IMR-90 (cell line): ENCODE data around the gene ESRP2. TPM values are rescaled to one million over a fixed set of nuclear protein-coding genes. Genes with fewer than 3 reads are reported as not detected.

Source experiments
- ATAC-seq: fragments of 200-7000 bp; cut with Tn5 transposase; 2 replicates; pipeline ENCODE4 v1.9.1; 2020; ENCODE audit warnings: low read depth, mild to moderate bottlenecking, moderate library complexity
- BruUV-seq: library from RNA; stranded (reverse); fragments of 400-500 nt; replicated peaks from 2 replicates; lab custom pipeline; 2021; lab: Mats Ljungman, UMichigan
- CTCF ChIA-PET: fragments of 300-600 bp; formaldehyde crosslinking; extraction: SDS; loops from one replicate; lab custom pipeline; 2021; ENCODE audit warnings: antibody characterized with exemption; lab: Yijun Ruan, JAX
- POLR2A ChIA-PET: fragments of 300-600 bp; sonication (Branson Sonifier 250); formaldehyde crosslinking; loops from one replicate; lab custom pipeline; 2022; ENCODE audit warnings: antibody characterized with exemption; ENCODE audit not compliant: unreplicated experiment; lab: Charles Lee
- DNase-seq: peaks from one replicate; pipeline ENCODE4 v3.0.0; 2013
- H2AFZ ChIP-seq: replicated peaks from 2 replicates; pipeline ENCODE3; 2013; ENCODE audit warnings: low read length, mild to moderate bottlenecking; ENCODE audit not compliant: poor library complexity
- H2AK5ac ChIP-seq: 2 replicates; pipeline ENCODE4 v1.6.1; 2013; ENCODE audit warnings: low read depth, low read length, inconsistent platforms
- H2AK9ac ChIP-seq: replicated peaks from 2 replicates; pipeline ENCODE3; 2013; ENCODE audit warnings: mild to moderate bottlenecking, low read depth, low read length, moderate library complexity; ENCODE audit not compliant: poor library complexity
- H2BK120ac ChIP-seq: 2 replicates; pipeline ENCODE4 v1.6.1; 2013; ENCODE audit warnings: low read depth, low read length, inconsistent platforms
- H2BK15ac ChIP-seq: 3 replicates; pipeline ENCODE4 v1.6.1; 2013; ENCODE audit warnings: low read depth, low read length, inconsistent platforms
- H2BK20ac ChIP-seq: 2 replicates; pipeline ENCODE4 v1.6.1; 2013; ENCODE audit warnings: low read depth, mild to moderate bottlenecking, inconsistent platforms, low read length, moderate library complexity
- H2BK5ac ChIP-seq: 2 replicates; pipeline ENCODE4 v1.6.1; 2013; ENCODE audit warnings: mild to moderate bottlenecking, low read depth, low read length, inconsistent platforms; ENCODE audit not compliant: poor library complexity, severe bottlenecking
- H3K14ac ChIP-seq: replicated peaks from 2 replicates; pipeline ENCODE4 v1.6.1; 2013; ENCODE audit warnings: low read depth, low read length, inconsistent platforms
- H3K18ac ChIP-seq: 2 replicates; pipeline ENCODE4 v1.6.1; 2013; ENCODE audit warnings: low read depth, low read length, control low read depth
- H3K23ac ChIP-seq: 2 replicates; pipeline ENCODE4 v1.6.1; 2013; ENCODE audit warnings: low read depth, low read length, inconsistent platforms
- H3K27ac ChIP-seq: 2 replicates; pipeline ENCODE4 v1.5.1; 2013; ENCODE audit warnings: mild to moderate bottlenecking, control low read depth, low read length; ENCODE audit not compliant: insufficient read depth
- H3K27me3 ChIP-seq: 2 replicates; pipeline ENCODE4 v1.6.1; 2013; ENCODE audit warnings: low read length; ENCODE audit not compliant: control insufficient read depth, insufficient read depth
- H3K36me3 ChIP-seq: 2 replicates; pipeline ENCODE4 v1.6.1; 2013; ENCODE audit warnings: low read length, mixed read lengths; ENCODE audit not compliant: control insufficient read depth, insufficient read depth
- H3K4ac ChIP-seq: 2 replicates; pipeline ENCODE4 v1.6.1; 2013; ENCODE audit warnings: low read depth, low read length, inconsistent platforms
- H3K4me1 ChIP-seq: 2 replicates; pipeline ENCODE4 v1.6.1; 2013; ENCODE audit warnings: low read length, mixed read lengths; ENCODE audit not compliant: control insufficient read depth, insufficient read depth
- H3K4me2 ChIP-seq: 2 replicates; pipeline ENCODE4 v1.6.1; 2013; ENCODE audit warnings: low read depth, mild to moderate bottlenecking, control low read depth, low read length, moderate library complexity
- H3K4me3 ChIP-seq: 2 replicates; pipeline ENCODE4 v1.5.1; 2013; ENCODE audit warnings: low read depth, mild to moderate bottlenecking, control low read depth, low read length, moderate library complexity; ENCODE audit not compliant: insufficient read depth
- H3K56ac ChIP-seq: 2 replicates; pipeline ENCODE4 v1.6.1; 2013; ENCODE audit warnings: low read length, inconsistent platforms; ENCODE audit not compliant: insufficient read depth; ENCODE audit errors: extremely low read depth
- H3K79me1 ChIP-seq, 2 experiments: 2 replicates each; pipeline ENCODE4 v1.6.1; 2013; ENCODE audit warnings: low read length in 2 of 2, inconsistent platforms in 1 of 2, low read depth in 1 of 2
- H3K9ac ChIP-seq: 2 replicates; pipeline ENCODE4 v1.6.1; 2013; ENCODE audit warnings: low read depth, low read length, control low read depth
- H3K9me1 ChIP-seq: 2 replicates; pipeline ENCODE4 v1.6.1; 2013; ENCODE audit warnings: low read length, inconsistent platforms; ENCODE audit not compliant: insufficient read depth
- H3K9me3 ChIP-seq: 2 replicates; pipeline ENCODE4 v1.6.1; 2013; ENCODE audit warnings: low read length; ENCODE audit not compliant: control insufficient read depth, insufficient read depth
- H4K20me1 ChIP-seq: 2 replicates; pipeline ENCODE4 v1.6.1; 2013; ENCODE audit warnings: low read length, inconsistent platforms; ENCODE audit not compliant: insufficient read depth
- H4K5ac ChIP-seq: 2 replicates; pipeline ENCODE4 v1.6.1; 2013; ENCODE audit warnings: mild to moderate bottlenecking, low read depth, low read length, control low read depth
- H4K8ac ChIP-seq, 2 experiments: 2 replicates each; pipeline ENCODE4 v1.6.1; 2013; ENCODE audit warnings: low read depth in 2 of 2, low read length in 2 of 2, control low read depth in 1 of 2, inconsistent platforms in 1 of 2
- H4K91ac ChIP-seq: 2 replicates; pipeline ENCODE4 v1.6.1; 2013; ENCODE audit warnings: low read depth, low read length, inconsistent platforms; ENCODE audit not compliant: insufficient read depth
- BHLHE40 ChIP-seq: fragments of 150-350 bp; IDR thresholded peaks from 2 replicates; pipeline ENCODE4 v1.6.1; 2016; ENCODE audit warnings: mild to moderate bottlenecking, low read depth, low read length
- CTCF ChIP-seq: conservative IDR thresholded peaks from 2 replicates; pipeline ENCODE4 v1.5.1; 2012; ENCODE audit warnings: mild to moderate bottlenecking, low read depth, low read length, improper control_type of control experiment
- FOS ChIP-seq: fragments of 150-350 bp; IDR thresholded peaks from 2 replicates; pipeline ENCODE4 v1.6.1; 2016; ENCODE audit warnings: low read depth, low read length
- MXI1 ChIP-seq: IDR thresholded peaks from 2 replicates; pipeline ENCODE4 v1.6.1; 2012; ENCODE audit warnings: low read depth, mild to moderate bottlenecking, low read length, moderate library complexity, borderline replicate concordance
- NFE2L2 ChIP-seq: fragments of 150-350 bp; IDR thresholded peaks from 2 replicates; pipeline ENCODE4 v1.6.1; 2016; ENCODE audit warnings: low read depth, mild to moderate bottlenecking, low read length
- RFX5 ChIP-seq: IDR thresholded peaks from 2 replicates; pipeline ENCODE4 v1.8.0; 2012; ENCODE audit warnings: low read depth, mild to moderate bottlenecking, low read length, moderate library complexity
- WGBS, 2 experiments: methylation state at CpG; one replicate each; pipeline versions ENCODE4 v1.1.5 to v1.1.7; 2013; ENCODE audit warnings: missing lambda C conversion rate in 2 of 2; ENCODE audit not compliant: insufficient read length in 1 of 2; ENCODE audit errors: extremely low coverage in 2 of 2; 5-methylcytosine and 5-hydroxymethylcytosine counted together
- dilution Hi-C: fragments of 300-500 bp; cut with HindIII; formaldehyde crosslinking; loops from one replicate; pipeline ENCODE4 v1.14.3; 2018; ENCODE audit warnings: low sequenced_read_pairs; ENCODE audit not compliant: unreplicated experiment
- in situ Hi-C: fragments of 300-500 bp; cut with MboI; formaldehyde crosslinking; loops from 3 replicates; pipeline ENCODE4 v1.14.3; 2019; ENCODE audit warnings: low sequenced_read_pairs, inconsistent platforms, mixed read lengths
- intact Hi-C: fragments of 100-400 bp; cut with micrococcal nuclease; formaldehyde crosslinking; loops from 2 replicates; pipeline ENCODE4 v1.10.0; 2022
- polyA plus RNA-seq, 3 experiments: library from polyadenylated mRNA; depleted of rRNA; stranded (reverse); fragments of >200 nt; gene quantifications; 2 replicates each; pipeline ENCODE4 v1.2.3, GENCODE V29; 2012; ENCODE audit warnings: low replicate concordance in 1 of 3
- total RNA-seq: library from RNA; depleted of rRNA; stranded (reverse); fragments of >200 nt; gene quantifications from 2 replicates; pipeline ENCODE4 v1.2.3, GENCODE V29; 2012
- TF ChIP-seq, protein P1 (sequence below): fragments of 150-350 bp; IDR thresholded peaks from 2 replicates; pipeline ENCODE4 v1.6.1; 2016; ENCODE audit warnings: low read depth, mild to moderate bottlenecking, low read length, moderate library complexity, borderline replicate concordance

Gene ESRP2
- total and polyA plus RNA-seq, 2 of the 4 experiments (the other 2 are of a cell fraction): 0.07 TPM; not detected in 1

DNA sequence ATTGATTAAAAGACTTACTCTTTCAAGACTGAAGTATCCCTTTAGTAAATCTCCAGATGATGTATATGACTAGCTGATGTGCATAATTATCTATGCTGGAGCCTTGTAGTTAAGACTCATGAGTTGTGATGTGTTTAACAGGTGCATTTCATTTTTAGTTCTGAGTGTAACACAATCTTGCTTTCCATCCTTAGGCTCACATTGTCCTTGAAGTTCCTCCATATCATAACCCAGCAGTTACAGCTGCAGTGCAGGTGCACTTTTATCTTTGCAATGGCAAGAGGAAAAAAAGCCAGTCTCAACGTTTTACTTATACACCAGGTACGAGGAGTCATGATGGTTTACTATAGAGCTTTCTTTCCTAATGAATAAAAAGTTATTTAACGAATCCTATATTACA lies 52.9 kb downstream of the ESRP2 start:
- H3K14ac ChIP-seq: no peak overlapping the region
- ChIA-PET CTCF (no interaction called here), POLR2A (no interaction called here)
- WGBS, 2 experiments: no CpG with 5 or more reads among the region's 3 CpGs
- H2BK120ac ChIP-seq: no peak overlapping the region
- H2AK9ac ChIP-seq: no peak overlapping the region
- no peak overlapping the region for H3K56ac ChIP-seq
- dilution Hi-C loops: no loop called here
- no peak for TF ChIP-seq CTCF
- no peak for TF ChIP-seq FOS
- TF ChIP-seq RFX5: no peak
- TF ChIP-seq, protein P1, sequence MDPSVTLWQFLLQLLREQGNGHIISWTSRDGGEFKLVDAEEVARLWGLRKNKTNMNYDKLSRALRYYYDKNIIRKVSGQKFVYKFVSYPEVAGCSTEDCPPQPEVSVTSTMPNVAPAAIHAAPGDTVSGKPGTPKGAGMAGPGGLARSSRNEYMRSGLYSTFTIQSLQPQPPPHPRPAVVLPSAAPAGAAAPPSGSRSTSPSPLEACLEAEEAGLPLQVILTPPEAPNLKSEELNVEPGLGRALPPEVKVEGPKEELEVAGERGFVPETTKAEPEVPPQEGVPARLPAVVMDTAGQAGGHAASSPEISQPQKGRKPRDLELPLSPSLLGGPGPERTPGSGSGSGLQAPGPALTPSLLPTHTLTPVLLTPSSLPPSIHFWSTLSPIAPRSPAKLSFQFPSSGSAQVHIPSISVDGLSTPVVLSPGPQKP: no peak
- TF ChIP-seq NFE2L2: no peak
- TF ChIP-seq MXI1: no peak
- no peak for TF ChIP-seq BHLHE40
- H3K4ac ChIP-seq: no peak overlapping the region
- H3K36me3 ChIP-seq: peaks cover 11% of the 10 kb centered on the region
- no peaks in the 10 kb centered on the region for H3K4me1 ChIP-seq
- H4K20me1 ChIP-seq: no peaks in the 10 kb centered on the region
- H3K9me3 ChIP-seq: no peaks in the 10 kb centered on the region
- H4K5ac ChIP-seq: no peak overlapping the region
- no peak for ATAC-seq
- H3K23ac ChIP-seq: no peak overlapping the region
- no peaks in the 10 kb centered on the region for H3K27me3 ChIP-seq
- no peak overlapping the region for H2BK5ac ChIP-seq
- H3K4me2 ChIP-seq: no peak overlapping the region
- DNase-seq: no peak
- H3K18ac ChIP-seq: no peak overlapping the region
- intact Hi-C loops: no loop called here
- in situ Hi-C loops: no loop called here
- H4K8ac ChIP-seq: no peak overlapping the region
- H3K9ac ChIP-seq: no peak overlapping the region
- H3K9me1 ChIP-seq: no peaks in the 10 kb centered on the region
- H2AFZ ChIP-seq: no peak overlapping the region
- H3K27ac ChIP-seq: no peak overlapping the region
- no TSS peak for BruUV-seq
- H2AK5ac ChIP-seq: no peak overlapping the region
- H2BK20ac ChIP-seq: no peak overlapping the region
- H3K79me1 ChIP-seq: no peaks in the 10 kb centered on the region; a peak in 2 of 4 replicates
- H2BK15ac ChIP-seq: no peak overlapping the region
- H3K4me3 ChIP-seq: no peak overlapping the region
- no peak overlapping the region for H4K91ac ChIP-seq
